HG02973 (cell line): ENCODE data around the gene SNRPB2.

ENCODE experiments used
- ATAC-seq: cut with Tn5 transposase; IDR thresholded peaks from one replicate; pipeline ENCODE4 v1.9.1; 2021; ENCODE audit warnings: moderate library complexity; ENCODE audit not compliant: unreplicated experiment

SNRPB2 gene

GRCh38 chr20:16729080-16729479 lies 746 bp upstream of the SNRPB2 start:
- no peak for ATAC-seq

GRCh38 chr20:16732506-16733152 lies 2.8 kb downstream of the SNRPB2 start:
- ATAC-seq: no peak

- ATAC-seq: no peak
These were observed 10.7 kb downstream of the SNRPB2 start for GRCh38 chr20:16740365-16741072.

GRCh38 chr20:16744178-16744807 lies 14.5 kb downstream of the SNRPB2 start:
- no peak for ATAC-seq

GRCh38 chr20:16745204-16745603 lies 15.4 kb downstream of the SNRPB2 start:
- no peak for ATAC-seq

GRCh38 chr20:16747291-16747811 lies 17.5 kb downstream of the SNRPB2 start:
- no peak for ATAC-seq

- no peak for ATAC-seq
These were observed 18.6 kb downstream of the SNRPB2 start, which contains the start of gene OTOR for GRCh38 chr20:16748308-16748900. OTOR (plus strand) TSS chr20:16748358; CDS start chr20:16748402, 44 bp downstream.

GRCh38 chr20:16749573-16749972 lies 19.7 kb downstream of the SNRPB2 start:
- ATAC-seq: no peak

GRCh38 chr20:16752082-16752481 lies 22.3 kb downstream of the SNRPB2 start:
- no peak for ATAC-seq

GRCh38 chr20:16752901-16753300 lies 23.1 kb downstream of the SNRPB2 start:
- no peak for ATAC-seq

GRCh38 chr20:16758454-16759180 lies 28.8 kb downstream of the SNRPB2 start:
- ATAC-seq: no peak

- no peak for ATAC-seq
These were observed 29.3 kb downstream of the SNRPB2 start for GRCh38 chr20:16759181-16759563.

- no peak for ATAC-seq
These were observed 30.8 kb downstream of the SNRPB2 start for GRCh38 chr20:16760431-16761304.

- ATAC-seq: no peak
These were observed 31.5 kb downstream of the SNRPB2 start for GRCh38 chr20:16761305-16761829.

GRCh38 chr20:16764560-16764959 lies 34.7 kb downstream of the SNRPB2 start:
- no peak for ATAC-seq

- ATAC-seq: no peak
These were observed 41.4 kb downstream of the SNRPB2 start for GRCh38 chr20:16771213-16771612.

GRCh38 chr20:16775961-16776360 lies 46.1 kb downstream of the SNRPB2 start:
- ATAC-seq: no peak

- ATAC-seq: no peak
These were observed 47.3 kb downstream of the SNRPB2 start for GRCh38 chr20:16777126-16777525.

GRCh38 chr20:16778159-16778558 lies 48.3 kb downstream of the SNRPB2 start:
- ATAC-seq: no peak

GRCh38 chr20:16781496-16781895 lies 51.7 kb downstream of the SNRPB2 start:
- ATAC-seq: no peak
